IPS-NIHi7 (cell line): ENCODE measurements around the gene JAK3.

ENCODE experiments used
- DNase-seq: peaks from one replicate; pipeline ENCODE4 v3.0.0; 2012; ENCODE audit warnings: mixed read lengths; ENCODE audit errors: extremely low spot score

JAK3 gene

DNA sequence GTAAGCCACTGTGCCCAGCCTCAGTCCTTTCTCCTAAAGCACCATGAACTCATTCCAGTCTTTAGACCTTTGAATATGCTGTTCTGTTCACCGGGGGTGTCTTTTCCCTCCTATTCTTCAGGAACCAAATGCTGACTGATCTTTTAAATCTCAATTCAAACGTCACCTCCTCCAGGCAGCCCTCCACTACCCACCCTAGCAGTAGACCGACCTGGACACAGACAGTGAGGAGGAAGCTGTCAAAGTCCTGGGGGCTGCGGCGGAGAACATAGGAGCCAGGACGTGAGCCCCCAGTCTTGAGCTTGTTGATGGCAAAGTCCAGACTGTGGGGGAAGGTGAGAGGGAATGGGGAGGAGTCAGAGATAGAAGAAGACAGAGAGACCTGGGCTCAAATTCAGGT, 7.8 kb downstream of the JAK3 start:
- DNase-seq, result no peak

DNA sequence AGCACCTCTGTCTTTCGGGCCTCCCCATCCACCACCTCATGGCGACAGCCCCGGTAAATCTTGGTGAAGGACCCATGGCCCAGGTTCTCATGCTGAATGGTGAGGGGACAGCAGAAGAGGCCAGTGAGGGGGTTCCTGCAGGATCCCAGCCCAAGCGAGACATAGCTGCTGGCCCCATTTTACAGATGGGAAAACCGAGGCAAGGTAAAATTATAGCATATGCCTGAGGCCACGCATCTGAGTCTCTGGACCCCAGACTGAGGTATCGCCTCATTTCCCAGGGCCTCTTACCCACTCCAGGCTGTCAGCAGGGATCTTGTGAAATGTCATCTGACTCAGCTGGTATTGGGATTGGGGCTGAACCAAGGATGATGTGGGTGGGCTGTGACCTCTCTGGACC, 9.8 kb downstream of the JAK3 start:
- DNase-seq, result no peak

DNA sequence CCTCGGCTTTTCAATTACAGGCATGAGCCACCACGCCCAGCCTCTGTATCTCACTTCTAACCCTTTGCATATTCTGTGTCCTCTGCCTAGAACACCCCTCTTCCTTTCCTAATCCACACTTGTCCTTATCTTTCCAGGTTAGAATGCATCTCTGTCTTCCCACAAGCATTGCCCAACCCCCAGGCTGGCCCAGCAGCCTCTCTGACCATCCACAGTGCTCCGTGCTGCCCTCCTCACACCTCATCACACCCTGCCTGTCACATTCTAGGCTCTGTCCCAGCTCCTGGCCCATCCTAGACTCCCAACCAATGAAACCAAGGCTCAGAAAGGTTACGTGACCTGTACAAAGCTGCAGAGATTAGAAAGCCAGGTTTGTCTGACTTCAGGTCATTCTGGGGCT, 11.3 kb downstream of the JAK3 start:
- DNase-seq, result no peak

DNA sequence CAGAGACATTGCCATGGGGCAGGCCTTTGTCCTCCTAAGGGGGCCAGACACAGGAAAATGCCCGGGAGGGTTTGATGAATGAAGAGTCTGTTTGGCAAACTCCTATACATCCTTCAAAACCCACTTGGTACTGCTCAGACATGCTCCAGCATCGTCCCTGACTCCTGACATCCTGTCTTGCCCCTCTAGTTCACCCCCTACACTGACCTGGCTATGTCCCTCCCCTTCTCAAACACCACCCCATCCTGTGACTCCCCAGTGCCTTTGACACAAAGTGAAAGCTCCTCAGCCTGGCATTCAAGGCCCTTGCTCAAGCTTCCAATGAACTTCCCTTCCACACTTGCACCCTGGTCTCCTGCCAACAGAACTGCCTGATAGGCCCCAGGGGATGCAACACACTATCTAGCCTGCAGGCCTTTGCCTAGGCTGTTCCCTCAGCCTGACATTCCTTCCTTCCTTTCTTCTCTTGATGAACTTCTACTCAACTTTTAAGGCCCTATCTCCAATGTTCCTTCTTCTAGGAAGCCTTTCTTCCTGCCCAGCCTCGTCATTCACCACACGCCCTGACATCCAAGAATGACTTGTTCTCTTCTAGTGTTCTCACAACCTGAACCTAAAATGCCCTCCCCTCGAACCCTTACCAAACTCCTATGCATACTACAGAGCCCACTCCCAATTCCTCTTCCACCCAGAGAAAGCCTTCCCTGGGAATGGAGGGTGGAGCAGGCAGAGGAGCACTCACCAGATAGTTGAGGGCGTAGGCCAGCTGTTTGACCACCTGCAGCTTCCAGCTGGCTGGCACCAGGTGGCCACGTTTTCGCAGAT, 12.4 kb downstream of the JAK3 start:
- DNase-seq, result no peak

DNA sequence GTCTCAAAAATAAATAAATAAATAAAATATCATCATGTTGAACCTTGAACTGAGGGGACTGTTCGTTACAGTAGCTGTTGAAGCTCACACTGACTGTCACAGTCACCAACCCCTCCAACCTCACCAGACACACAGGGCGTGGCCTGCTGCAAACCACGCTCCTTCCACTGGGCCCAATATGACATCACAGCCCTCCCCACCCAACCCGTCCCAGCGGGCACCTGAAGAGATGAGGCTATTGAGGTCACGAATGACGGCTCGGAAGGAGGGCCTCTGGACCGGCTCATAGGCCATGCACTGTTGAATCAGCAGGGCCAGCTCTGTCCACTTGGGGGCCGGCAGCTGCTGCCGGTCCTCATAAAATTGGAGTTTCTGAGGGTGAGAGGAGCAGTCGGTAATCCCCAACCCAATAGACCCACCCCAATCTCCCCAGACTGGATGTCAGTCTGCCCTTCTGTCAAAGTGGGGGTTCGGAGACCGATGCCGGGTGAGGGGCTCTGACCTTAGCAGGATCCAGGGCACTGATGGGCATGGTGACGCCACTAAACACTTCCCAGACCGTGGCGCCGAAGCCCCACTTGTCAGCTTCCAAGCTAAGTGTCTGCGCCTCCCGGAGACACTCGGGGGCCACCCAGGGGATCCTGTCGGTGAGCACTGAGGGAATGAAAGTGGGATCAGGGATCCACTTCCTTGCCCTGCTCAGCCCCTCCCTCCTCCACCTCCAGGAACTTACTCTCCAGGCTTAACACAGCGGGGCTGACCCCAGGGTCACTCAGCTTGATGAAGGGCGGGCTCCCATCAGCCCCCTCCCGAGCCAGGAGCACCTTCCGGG, 13.2 kb downstream of the JAK3 start:
- no peak for DNase-seq

DNA sequence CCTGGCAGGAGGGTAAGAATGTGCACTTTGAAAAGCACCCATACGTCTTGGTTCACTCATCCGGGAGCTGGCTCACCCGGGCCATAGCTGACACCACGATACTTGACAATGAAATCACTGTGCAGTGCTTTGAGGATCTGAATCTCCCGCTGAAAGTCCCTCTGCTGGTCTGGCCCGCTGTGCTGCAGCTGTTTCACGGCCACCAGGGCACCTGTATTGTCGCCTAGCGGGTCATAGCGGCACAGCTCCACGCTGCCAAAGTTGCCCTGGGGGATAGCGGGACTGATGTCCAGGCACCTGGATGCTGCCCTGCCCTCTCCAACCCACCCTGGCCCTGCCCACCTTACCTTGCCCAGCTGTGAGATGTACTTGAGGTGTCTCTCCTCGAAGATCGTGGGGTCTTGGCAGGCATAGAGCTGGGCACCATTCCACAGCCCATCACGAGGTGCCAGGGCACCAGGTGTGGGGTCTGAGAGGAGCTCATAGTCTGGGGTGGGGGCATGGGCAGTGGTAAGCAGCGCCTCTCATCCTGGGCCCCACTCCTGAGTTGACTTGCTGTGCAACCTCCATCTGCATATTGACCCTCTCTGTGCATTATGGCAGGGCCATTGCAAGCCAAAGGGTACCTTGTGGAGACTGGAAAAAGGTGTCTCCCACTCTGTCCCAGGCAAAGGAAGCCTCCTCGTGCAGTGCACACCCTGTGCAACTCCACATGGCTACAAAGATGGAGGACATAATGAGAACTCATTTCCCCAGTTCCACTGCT, 15.2 kb downstream of the JAK3 start:
- no peak for DNase-seq

DNA sequence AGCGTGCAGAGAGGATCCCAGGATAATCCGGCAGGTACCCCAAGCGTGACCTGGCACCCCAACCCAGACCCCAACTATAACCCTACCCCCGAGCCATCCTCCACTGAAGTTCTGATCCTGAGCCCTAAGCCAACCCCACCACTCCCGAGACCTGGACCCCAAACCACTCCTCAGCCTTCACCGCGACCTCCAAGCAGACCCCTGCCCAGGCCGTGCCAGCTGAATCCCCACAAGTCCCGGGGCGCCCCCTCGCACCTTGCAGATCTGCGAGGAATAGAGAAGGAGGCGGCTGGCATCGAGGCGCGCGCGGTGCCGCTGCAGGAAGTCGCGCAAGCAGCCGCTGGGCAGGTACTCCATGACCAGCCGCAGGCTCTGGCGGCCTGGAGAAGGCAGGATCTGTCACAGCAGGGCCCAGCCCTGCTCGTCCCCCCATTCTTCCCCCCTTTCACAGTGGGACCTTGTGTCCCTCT, 16.3 kb downstream of the JAK3 start:
- DNase-seq, result no peak

DNA sequence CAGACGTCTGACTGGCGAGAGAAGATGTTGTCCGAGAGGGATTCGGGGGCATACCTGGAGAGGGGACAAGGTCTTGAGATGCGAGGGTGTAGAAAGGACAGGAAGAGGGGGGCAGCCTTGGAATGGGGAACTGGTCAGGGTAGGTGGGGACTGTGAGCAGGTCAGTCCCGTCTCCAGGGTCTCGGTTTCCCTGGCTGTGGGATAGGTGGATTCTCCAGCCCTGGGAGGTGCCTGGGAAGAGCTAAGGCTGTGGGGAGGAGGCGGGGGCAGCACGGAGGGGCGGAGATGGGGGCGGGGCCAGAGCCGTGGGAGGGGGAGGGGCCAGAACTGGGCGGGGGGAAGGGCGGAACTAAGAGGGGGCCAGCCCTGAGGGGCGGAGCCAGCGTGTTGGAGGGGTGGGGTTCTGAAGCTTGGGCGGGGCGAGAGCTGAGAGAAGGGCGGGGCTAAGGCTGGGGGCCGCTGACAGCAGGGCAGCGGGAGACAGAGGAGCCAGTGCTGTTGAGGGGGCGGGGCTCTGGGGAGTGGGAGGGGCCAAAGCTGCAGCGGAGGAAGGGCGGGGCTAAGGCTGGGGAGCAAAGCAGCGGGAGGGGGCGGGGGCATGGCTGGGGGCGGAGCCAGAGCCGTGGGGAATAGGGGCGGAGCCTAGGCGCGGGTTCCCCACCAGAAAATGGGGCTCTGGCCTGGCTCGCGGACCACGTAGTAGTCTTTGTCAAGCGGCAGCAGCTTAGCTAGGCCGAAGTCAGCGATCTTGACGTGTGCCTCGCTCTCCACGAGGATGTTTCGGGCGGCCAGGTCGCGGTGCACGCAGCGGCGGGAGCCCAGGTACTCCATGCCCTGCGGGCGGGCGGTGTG, 17.0 kb downstream of the JAK3 start:
- peak; percentile 98 for DNase-seq

DNA sequence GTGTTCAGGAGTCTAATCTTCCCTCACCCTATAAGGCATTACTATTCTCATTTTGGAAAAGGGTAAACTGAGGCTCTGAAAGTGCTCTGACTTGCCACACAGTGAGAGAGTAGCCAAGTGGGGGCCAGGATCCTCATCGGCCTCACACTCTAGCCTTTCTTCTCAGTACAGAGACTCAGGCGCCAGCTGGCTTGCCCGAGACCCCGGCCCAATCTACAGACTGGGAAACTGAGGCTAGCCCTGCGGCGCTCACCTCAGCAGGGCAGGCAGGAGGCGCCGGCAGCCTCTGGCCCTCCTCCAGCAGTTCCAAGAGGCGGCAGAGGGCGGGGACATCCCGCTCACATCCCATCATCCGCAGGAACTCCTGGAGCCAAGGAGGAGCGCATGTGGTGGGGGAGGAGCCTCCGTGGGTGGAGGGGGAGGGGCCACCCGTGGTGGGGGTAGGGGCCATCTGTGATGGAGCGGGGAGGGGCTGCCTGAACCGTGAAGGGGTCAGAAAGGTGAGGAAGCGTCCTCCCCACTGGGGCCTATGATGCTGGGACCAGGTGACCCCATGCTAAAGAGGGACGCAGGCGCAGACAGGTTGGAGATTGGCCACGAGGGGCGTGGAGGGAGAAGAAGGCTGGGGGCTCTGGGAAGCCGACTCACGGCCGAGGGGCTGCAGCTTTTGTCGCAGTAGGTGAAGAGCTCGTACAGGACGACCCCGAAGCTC, 17.8 kb downstream of the JAK3 start:
- DNase-seq, result peak; percentile 96

DNA sequence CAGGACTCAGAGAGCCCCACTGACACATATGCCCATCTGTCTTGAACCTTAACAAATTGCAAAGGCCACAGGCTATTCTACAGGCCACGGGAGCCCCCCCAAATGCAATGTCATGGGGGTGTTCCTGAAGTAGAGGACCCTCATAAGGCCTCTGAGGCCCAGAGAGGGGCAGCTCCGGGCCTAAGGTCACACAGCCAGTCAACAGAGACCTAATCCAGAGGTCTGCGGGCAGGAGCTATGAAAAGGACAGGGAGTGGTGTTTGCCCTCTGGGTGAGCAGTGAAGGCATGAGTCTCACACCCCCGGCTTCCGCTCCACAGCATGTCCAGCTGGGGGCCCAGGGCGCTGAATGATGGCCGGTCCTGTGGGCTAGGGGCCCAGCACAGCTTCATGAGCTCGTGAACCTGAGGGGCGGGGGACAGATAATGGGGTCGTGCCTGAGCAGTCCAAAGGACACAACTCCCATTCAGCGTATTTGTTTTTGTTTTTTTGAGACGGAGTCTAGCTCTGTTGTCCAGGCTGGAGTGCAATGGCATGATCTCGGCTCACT, 21.2 kb downstream of the JAK3 start:
- DNase-seq, result no peak

DNA sequence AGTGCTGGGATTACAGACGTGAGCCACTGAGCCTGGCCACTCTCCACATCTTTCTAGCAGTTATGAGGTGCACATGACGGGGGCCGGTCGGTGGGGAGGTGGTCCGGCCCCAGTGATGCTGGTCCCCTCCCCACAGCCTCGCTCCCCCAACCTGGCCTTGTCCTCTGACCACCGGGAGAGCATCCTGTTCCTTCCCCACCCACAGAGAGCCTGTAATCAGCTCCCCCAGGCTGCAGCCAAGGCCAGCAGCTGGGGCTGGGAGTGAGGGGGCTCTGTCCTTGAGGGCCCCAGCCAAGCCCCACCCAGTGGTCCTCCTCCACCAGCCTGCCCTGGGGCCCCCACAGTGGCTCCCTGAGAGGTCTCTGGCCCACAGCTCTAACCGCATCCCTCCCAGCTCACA, 23.4 kb downstream of the JAK3 start:
- no peak for DNase-seq

DNA sequence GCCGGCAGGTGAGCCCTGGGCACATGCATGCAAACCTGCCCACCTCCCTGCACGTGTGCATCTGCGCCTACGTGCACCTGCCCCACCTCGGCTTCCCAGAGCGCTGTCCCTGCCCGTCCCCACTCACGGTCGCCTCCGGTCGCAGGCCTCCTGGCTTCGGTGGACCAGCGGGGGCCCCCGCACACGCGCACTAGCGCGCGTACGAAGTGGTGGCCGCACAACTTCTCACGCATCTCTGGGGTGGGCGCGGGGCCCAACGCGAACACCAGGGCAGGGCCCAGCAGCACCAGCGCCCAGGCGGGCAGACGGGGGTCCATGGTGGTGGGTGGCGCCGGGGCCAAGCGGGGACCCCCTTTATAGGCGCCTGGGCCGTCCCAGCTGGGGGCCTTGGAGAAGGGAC, 26.6 kb downstream of the JAK3 start, which contains the start of gene INSL3:
Gene INSL3 (minus strand): TSS at position 330 of the 400 bp plus-strand sequence. CDS start 13 bp downstream, at position 317.
- no peak for DNase-seq

DNA sequence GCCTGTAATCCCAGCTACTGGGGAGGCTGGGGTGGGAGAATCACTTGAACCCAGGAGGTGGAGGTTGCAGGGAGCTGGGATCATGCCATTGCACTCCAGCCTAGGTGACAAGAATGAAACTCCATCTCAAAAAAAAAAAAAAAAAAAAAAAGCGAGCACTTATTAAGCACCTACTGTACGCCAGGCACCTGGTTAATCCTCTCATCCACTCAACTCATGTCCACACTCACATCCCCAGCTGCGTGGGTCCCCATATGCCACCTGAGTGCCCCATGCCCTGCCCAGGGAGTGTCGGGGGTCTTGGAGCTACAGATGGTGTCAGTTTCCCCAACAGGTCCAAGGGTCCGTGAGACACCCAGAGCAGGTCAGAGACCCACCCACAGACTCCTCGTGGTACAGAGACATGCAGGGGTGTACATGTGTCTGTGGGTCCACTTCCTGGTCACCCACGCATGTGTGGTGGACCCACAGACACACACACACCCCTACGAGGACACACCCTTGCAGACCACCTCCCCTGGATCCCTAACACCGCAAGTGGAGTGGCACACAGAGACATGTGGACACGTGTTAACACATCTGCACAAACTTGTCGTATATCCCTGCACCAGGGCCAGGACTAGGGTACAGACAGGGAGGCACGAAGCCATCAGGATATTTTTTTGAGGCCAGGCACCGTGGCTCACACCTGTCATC, 30.0 kb downstream of the JAK3 start:
- no peak for DNase-seq

DNA sequence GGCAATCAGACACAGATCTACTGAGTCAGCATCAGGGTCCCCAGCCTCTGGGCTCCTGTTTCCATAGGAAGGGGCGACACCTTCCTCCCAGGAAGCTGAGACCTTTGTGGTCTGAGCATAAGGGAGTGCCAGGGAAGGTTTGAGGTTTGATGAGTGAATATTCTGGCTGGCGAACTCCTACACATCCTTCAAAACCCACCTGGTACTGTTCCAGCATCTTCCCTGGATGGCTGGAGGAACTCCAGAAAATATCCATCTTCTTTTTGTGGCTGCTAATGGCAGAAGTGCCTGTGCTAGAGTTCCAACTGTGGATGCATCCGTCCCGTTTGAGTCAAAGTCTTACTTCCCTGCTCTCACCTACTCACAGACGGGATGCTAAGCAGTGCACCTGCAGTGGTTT, 35.7 kb downstream of the JAK3 start:
- no peak for DNase-seq

DNA sequence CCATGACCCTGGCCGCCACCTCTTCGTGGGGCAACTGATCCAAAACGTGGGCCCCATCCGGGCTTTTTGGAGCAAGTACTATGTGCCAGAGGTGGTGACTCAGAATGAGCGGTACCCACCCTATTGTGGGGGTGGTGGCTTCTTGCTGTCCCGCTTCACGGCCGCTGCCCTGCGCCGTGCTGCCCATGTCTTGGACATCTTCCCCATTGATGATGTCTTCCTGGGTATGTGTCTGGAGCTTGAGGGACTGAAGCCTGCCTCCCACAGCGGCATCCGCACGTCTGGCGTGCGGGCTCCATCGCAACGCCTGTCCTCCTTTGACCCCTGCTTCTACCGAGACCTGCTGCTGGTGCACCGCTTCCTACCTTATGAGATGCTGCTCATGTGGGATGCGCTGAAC, 36.1 kb downstream of the JAK3 start:
- no peak for DNase-seq

DNA sequence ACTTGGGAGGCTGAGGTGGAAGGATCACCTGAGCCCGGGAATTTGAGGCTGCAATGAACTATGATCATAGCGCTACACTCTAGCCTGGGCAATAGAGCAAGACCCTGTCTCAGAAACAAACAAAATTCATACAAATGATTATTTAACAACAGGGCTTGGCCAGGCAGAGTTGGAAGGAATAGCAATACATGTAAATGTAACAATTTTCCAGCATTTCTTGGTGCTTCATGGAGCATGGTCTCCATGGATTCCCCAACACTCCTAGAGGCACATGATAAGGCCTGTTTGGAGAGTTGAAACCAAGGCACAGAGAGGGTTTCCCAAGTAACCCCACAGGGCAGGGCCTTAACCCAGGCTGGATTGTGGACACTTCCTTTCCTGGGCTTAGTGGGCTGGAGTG, 36.7 kb downstream of the JAK3 start:
- no peak for DNase-seq

DNA sequence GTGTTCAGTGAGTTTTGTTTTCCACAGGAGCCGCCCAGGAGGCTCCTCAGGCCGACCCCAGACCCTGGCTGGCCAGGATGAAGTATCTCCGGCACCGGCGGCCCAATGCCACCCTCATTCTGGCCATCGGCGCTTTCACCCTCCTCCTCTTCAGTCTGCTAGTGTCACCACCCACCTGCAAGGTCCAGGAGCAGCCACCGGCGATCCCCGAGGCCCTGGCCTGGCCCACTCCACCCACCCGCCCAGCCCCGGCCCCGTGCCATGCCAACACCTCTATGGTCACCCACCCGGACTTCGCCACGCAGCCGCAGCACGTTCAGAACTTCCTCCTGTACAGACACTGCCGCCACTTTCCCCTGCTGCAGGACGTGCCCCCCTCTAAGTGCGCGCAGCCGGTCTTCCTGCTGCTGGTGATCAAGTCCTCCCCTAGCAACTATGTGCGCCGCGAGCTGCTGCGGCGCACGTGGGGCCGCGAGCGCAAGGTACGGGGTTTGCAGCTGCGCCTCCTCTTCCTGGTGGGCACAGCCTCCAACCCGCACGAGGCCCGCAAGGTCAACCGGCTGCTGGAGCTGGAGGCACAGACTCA, 40.0 kb downstream of the JAK3 start:
- DNase-seq, result no peak

DNA sequence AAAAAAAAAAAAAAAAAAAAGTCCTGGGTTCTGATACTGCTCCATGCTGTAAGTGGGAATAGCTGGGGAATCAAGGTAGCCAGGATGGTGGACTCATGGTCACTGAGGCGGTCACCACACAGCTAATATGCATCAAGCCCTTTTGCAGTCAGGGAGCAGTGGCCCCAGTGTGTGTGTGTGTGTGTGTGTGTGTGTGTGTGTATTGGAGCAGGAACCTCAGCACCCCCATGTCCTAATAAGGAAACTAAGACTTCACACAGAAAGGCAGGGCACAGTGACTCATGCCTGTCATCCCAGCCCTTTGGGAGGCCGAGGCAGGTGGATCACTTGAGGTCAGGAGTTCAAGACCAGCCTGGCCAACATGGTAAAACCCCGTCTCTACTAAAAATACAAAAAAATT, 40.8 kb downstream of the JAK3 start:
- no peak for DNase-seq

DNA sequence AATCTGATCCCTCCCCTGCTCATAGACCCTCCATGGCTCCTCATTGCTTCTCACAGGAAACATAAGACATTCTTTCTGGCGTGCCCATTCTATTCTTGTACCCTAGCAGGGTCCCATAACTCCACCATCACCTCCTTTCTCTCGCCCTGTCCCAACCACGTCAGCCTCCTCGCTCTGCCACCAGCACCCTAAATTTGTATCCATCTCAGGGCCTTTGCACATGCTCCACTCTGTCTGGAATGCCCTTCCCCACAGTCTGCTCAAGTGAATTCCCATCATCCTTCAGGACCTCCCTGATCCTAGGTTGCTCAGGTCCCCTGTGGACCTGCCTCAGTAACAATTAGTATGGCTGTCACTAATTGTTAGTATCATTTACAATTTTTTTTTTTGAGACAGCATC, 42.4 kb downstream of the JAK3 start:
- DNase-seq, result no peak
